Glutamatergic neuron (in vitro differentiated cells): ENCODE data around the gene ING1. TPM values are rescaled to one million over a fixed set of nuclear protein-coding genes. Genes with fewer than 3 reads are reported as not detected.

Experiments
- DNase-seq: peaks from one replicate; pipeline ENCODE4 v3.0.0; 2022
- H3K27ac Mint-ChIP-seq: one replicate; pipeline ENCODE4 v1.8.0; 2020; ENCODE audit warnings: mild to moderate bottlenecking, mixed read lengths, inconsistent platforms; ENCODE audit not compliant: unreplicated experiment
- H3K27me3 Mint-ChIP-seq: one replicate; pipeline ENCODE4 v1.8.0; 2020; ENCODE audit warnings: mild to moderate bottlenecking, moderate library complexity, mixed read lengths, inconsistent platforms; ENCODE audit not compliant: unreplicated experiment
- H3K36me3 Mint-ChIP-seq: one replicate; pipeline ENCODE4 v1.8.0; 2020; ENCODE audit warnings: mild to moderate bottlenecking, mixed read lengths, inconsistent platforms; ENCODE audit not compliant: unreplicated experiment
- H3K4me1 Mint-ChIP-seq: one replicate; pipeline ENCODE4 v1.8.0; 2020; ENCODE audit warnings: mild to moderate bottlenecking, low read depth, mixed read lengths, inconsistent platforms; ENCODE audit not compliant: unreplicated experiment
- H3K4me3 Mint-ChIP-seq: one replicate; pipeline ENCODE4 v1.8.0; 2020; ENCODE audit warnings: mild to moderate bottlenecking, mixed read lengths, inconsistent platforms; ENCODE audit not compliant: unreplicated experiment
- H3K9me3 Mint-ChIP-seq: one replicate; pipeline ENCODE4 v1.8.0; 2020; ENCODE audit warnings: mild to moderate bottlenecking, moderate library complexity, mixed read lengths, inconsistent platforms; ENCODE audit not compliant: unreplicated experiment
- long read RNA-seq: library from polyadenylated mRNA; unstranded; transcript quantifications from one replicate; pipeline ENCODE4 v2.0.0, GENCODE V29; 2020; ENCODE audit not compliant: unreplicated experiment
- total RNA-seq: library from RNA; stranded (reverse); fragmentation: NEBNext Ultra II Directional; extraction: Animal tissue kit (Norgen Biotek cat#: 25700); gene quantifications from one replicate; pipeline ENCODE4 v1.2.1, GENCODE V29; 2021; ENCODE audit not compliant: unreplicated experiment
- TF ChIP-seq, protein P1 (sequence below): fragments of 200-600 bp; sonication (generic); IDR thresholded peaks from one replicate; pipeline ENCODE4 v1.5.0; 2021; ENCODE audit not compliant: partially characterized antibody, unreplicated experiment

The ING1 gene, protein sequence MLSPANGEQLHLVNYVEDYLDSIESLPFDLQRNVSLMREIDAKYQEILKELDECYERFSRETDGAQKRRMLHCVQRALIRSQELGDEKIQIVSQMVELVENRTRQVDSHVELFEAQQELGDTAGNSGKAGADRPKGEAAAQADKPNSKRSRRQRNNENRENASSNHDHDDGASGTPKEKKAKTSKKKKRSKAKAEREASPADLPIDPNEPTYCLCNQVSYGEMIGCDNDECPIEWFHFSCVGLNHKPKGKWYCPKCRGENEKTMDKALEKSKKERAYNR
- total RNA-seq = 19.1 TPM
- long read RNA-seq, full-length matches to known transcripts = 4 of 6 reads
- long read RNA-seq, partial matches to known transcripts = 0 of 6 reads
- long read RNA-seq, other reads (novel, unspliced or antisense) = 2 of 6 reads

DNA sequence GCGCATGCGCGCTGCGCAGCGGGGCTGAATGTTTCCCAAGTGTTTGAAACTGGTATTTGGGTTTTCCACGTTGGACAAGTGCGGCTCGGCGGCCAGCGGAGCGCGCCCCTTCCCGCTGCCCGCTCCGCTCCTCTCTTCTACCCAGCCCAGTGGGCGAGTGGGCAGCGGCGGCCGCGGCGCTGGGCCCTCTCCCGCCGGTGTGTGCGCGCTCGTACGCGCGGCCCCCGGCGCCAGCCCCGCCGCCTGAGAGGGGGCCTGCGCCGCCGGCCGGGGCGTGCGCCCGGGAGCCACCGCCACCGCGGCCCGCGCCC lies at the start of gene ING1:
Gene ING1 (plus strand): TSS at position 59 of the 311 bp plus-strand sequence. CDS start 450 bp downstream, outside the sequence.
- Mint-ChIP-seq H3K27ac (peak within 1 kb of the TSS; percentile 97), H3K36me3 (no peaks in the 10 kb centered on the region), H3K4me3 (peak within 1 kb of the TSS; percentile 97), H3K9me3 (peaks cover 20% of the 10 kb centered on the region), H3K27me3 (peaks cover 18% of the 10 kb centered on the region), H3K4me1 (peaks cover 7% of the 10 kb centered on the region)
- TF ChIP-seq, protein P1, sequence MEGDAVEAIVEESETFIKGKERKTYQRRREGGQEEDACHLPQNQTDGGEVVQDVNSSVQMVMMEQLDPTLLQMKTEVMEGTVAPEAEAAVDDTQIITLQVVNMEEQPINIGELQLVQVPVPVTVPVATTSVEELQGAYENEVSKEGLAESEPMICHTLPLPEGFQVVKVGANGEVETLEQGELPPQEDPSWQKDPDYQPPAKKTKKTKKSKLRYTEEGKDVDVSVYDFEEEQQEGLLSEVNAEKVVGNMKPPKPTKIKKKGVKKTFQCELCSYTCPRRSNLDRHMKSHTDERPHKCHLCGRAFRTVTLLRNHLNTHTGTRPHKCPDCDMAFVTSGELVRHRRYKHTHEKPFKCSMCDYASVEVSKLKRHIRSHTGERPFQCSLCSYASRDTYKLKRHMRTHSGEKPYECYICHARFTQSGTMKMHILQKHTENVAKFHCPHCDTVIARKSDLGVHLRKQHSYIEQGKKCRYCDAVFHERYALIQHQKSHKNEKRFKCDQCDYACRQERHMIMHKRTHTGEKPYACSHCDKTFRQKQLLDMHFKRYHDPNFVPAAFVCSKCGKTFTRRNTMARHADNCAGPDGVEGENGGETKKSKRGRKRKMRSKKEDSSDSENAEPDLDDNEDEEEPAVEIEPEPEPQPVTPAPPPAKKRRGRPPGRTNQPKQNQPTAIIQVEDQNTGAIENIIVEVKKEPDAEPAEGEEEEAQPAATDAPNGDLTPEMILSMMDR = no peak
- DNase-seq = no peak

DNA sequence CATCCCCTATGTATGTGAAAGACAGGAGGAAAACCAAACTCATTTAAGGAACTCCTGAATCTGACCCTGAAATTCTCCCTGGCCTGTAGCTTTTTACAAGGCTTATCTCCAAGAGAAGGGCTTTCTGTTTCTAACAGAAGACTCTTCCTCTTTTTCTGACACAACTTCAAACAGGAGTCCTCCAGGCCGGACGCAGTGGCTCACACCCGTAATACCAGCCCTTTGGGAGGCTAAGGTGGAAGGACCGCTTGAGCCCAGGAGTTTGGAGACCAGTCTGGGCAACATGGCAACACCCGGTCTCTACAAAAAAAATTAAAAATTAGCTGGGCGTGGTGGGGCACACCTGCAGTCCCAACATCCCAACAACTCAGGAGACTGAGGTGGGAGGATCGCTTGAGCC lies 49.5 kb upstream of the ING1 start:
- Mint-ChIP-seq H3K27me3 (peaks cover 5% of the 10 kb centered on the region), H3K4me3 (no peak overlapping the region), H3K4me1 (peaks cover 9% of the 10 kb centered on the region), H3K36me3 (peaks cover 47% of the 10 kb centered on the region), H3K27ac (no peak overlapping the region), H3K9me3 (peaks cover 2% of the 10 kb centered on the region)
- TF ChIP-seq, protein P1 = no peak
- no peak for DNase-seq

DNA sequence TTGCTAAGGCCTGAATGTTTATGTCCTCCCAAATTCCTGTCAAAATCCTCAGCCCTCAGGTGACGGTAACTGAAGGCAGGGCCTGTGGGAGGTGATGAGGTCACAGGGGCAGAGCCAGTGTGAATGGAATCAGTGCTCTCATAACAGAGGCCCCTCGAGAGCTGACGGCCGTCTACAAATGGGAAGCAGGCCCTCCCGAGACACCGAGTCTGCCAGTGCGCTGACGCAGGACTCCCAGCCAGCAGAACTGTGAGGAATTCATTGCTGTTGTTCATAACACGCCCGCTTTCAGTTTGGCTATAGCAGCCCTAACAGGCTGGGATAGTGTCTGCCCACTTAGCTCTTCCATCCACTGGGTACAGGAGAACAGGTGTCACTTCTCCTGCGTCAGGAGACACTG lies 48.8 kb upstream of the ING1 start:
- DNase-seq = peak; percentile 63
- TF ChIP-seq, protein P1 = no peak
- Mint-ChIP-seq H3K27me3 (peaks cover 8% of the 10 kb centered on the region), H3K4me1 (peaks cover 9% of the 10 kb centered on the region), H3K9me3 (peaks cover 2% of the 10 kb centered on the region), H3K27ac (peak overlapping the region; percentile 60), H3K36me3 (peaks cover 47% of the 10 kb centered on the region), H3K4me3 (no peak overlapping the region)

DNA sequence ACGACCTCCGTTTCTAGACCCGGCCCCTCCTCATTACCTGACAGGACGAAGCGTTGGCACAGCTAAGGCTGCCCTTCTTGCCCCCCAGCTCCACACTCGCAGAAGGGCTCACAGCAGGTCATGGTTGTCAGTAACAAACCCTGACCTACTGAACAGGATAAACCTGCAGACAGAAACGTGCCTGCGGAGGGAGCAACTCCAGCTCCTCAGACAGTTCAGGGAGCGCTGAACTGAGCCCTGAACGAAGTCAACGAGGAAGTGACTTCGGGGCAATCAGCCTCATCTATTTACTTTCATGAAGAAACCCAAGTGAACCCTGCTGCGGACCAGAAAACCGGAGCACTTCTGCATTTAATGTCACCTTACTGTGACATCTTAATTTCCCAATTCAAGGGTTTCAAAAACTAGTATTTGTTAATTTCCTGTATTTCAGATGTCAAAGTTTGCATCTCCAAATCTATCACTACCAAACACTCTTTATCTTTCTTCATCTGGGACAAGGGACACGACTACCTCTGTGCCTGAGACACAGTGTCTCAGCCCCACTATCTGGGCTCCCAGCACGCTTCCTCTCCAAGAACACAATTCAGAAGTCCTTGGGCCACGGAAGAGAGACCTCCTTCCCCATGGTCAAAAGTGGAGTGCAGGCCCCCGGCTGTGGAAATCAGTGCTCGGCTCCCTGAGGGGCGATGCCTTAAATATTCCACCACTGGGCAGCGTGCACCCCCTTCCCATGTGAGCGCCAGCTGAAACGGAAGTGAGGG lies 47.8 kb upstream of the ING1 start:
- TF ChIP-seq, protein P1 = no peak
- Mint-ChIP-seq H3K9me3 (peaks cover 2% of the 10 kb centered on the region), H3K4me1 (peaks cover 9% of the 10 kb centered on the region), H3K27me3 (peaks cover 8% of the 10 kb centered on the region), H3K4me3 (no peak overlapping the region), H3K27ac (peak overlapping the region; percentile 60), H3K36me3 (peaks cover 43% of the 10 kb centered on the region)
- DNase-seq = no peak

DNA sequence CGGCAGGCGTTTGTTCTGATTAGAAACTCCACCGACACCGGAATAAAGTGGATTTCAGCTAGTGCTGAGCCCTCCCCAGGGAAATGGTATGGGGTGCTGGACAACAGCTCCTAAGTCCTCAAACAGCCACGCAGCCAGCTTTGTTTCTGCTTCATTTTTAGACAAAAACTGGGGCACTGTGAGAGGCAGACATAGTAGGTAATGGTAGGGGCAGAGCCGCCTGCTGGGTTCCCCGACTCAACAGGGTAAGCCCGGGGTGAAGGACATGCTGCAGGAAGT lies 47.3 kb upstream of the ING1 start:
- no peak overlapping the region for H3K27ac Mint-ChIP-seq
- TF ChIP-seq, protein P1 = no peak
- no peak overlapping the region for H3K4me3 Mint-ChIP-seq

More for the DNA sequence above, 47.3 kb upstream of the ING1 start:
- Mint-ChIP-seq H3K36me3 (peaks cover 46% of the 10 kb centered on the region), H3K9me3 (peaks cover 4% of the 10 kb centered on the region), H3K27me3 (peaks cover 8% of the 10 kb centered on the region), H3K4me1 (peaks cover 9% of the 10 kb centered on the region)
- DNase-seq = no peak
